GM12878 (cell line): Measurements from ENCODE around the gene ARID3A. TPM values are rescaled to one million over a fixed set of nuclear protein-coding genes. Genes with fewer than 3 reads are reported as not detected.

Experiments used
- ATAC-seq: fragments of 200-7000 bp; cut with Tn5 transposase; 3 replicates; pipeline ENCODE4 v1.9.1; 2020; ENCODE audit warnings: mild to moderate bottlenecking, moderate library complexity
- BruUV-seq: library from RNA; stranded (reverse); fragments of 400-500 nt; replicated peaks from 2 replicates; lab custom pipeline; 2021; lab: Mats Ljungman, UMichigan
- CTCF ChIA-PET: fragments of 300-600 bp; sonication (Branson Sonifier 250); formaldehyde crosslinking; extraction: SDS; loops from one replicate; lab custom pipeline; 2021; ENCODE audit warnings: inconsistent platforms; lab: Yijun Ruan, JAX
- POLR2A ChIA-PET: fragments of 350-600 bp; formaldehyde crosslinking; extraction: SDS; loops from one replicate; lab custom pipeline; 2021; ENCODE audit warnings: inconsistent platforms; lab: Charles Lee
- RAD21 ChIA-PET: fragments of 300-600 bp; sonication (Branson Sonifier 250); formaldehyde crosslinking; loops from one replicate; lab custom pipeline; 2023; ENCODE audit warnings: antibody characterized with exemption; ENCODE audit not compliant: unreplicated experiment; lab: Charles Lee
- SMC1A ChIA-PET: fragments of 300-600 bp; sonication (Branson Sonifier 250); formaldehyde crosslinking; loops from one replicate; lab custom pipeline; 2023; ENCODE audit not compliant: unreplicated experiment, uncharacterized antibody; lab: Charles Lee
- DNase-seq: peaks from one replicate; pipeline ENCODE4 v3.0.0-alpha.2; 2011; ENCODE audit warnings: low read depth, low spot score
- FAIRE-seq: peaks from 3 replicates; lab custom pipeline; 2011; peaks lifted over from hg19 to GRCh38; lab: Jason Lieb, UNC
- H2AFZ ChIP-seq: 2 replicates; pipeline ENCODE4 v1.6.0; 2011; ENCODE audit warnings: low read depth, low read length, control low read depth; ENCODE audit not compliant: control insufficient read depth
- H3K27ac ChIP-seq: 2 replicates; pipeline ENCODE4 v1.5.1; 2011; ENCODE audit warnings: control low read depth; ENCODE audit not compliant: control insufficient read depth, insufficient read depth
- H3K27me3 ChIP-seq, 2 experiments: replicated peaks in 1 of 2; 2 replicates each; pipeline versions ENCODE4 v1.6.0 to v1.6.1; 2011; ENCODE audit warnings: low read length in 1 of 2; ENCODE audit not compliant: control insufficient read depth in 2 of 2, insufficient read depth in 2 of 2
- H3K36me3 ChIP-seq, 2 experiments: 2 replicates each; pipeline ENCODE4 v1.5.1; 2011; ENCODE audit warnings: low read length in 1 of 2; ENCODE audit not compliant: control insufficient read depth in 2 of 2, insufficient read depth in 2 of 2
- H3K4me1 ChIP-seq: 2 replicates; pipeline ENCODE4 v1.6.1; 2011; ENCODE audit warnings: mild to moderate bottlenecking, low read length, moderate library complexity, mixed read lengths; ENCODE audit not compliant: control insufficient read depth, insufficient read depth
- H3K4me2 ChIP-seq: 2 replicates; pipeline ENCODE4 v1.6.0; 2011; ENCODE audit warnings: control low read depth; ENCODE audit not compliant: control insufficient read depth, insufficient read depth
- H3K4me3 ChIP-seq: fragments of 200-600 bp; sonication (generic); 2 replicates; pipeline ENCODE4 v1.5.1; 2016
- H3K79me2 ChIP-seq: 2 replicates; pipeline ENCODE4 v1.6.0; 2011; ENCODE audit warnings: low read length; ENCODE audit not compliant: control insufficient read depth, insufficient read depth
- H3K9ac ChIP-seq: 2 replicates; pipeline ENCODE4 v1.8.0; 2011; ENCODE audit warnings: low read length, control low read depth, mixed read lengths; ENCODE audit not compliant: control insufficient read depth, insufficient read depth
- H3K9me3 ChIP-seq: replicated peaks from 3 replicates; pipeline ENCODE4 v1.5.1; 2011; ENCODE audit warnings: mild to moderate bottlenecking, low read length; ENCODE audit not compliant: control insufficient read depth, insufficient read depth
- H4K20me1 ChIP-seq: 2 replicates; pipeline ENCODE4 v1.6.0; 2011; ENCODE audit not compliant: control insufficient read depth, insufficient read depth
- BCL3 ChIP-seq: IDR thresholded peaks from 2 replicates; pipeline ENCODE4 v1.6.1; 2011; ENCODE audit warnings: borderline replicate concordance, low read depth, mild to moderate bottlenecking, moderate library complexity, low read length; ENCODE audit not compliant: insufficient read depth, poor library complexity, severe bottlenecking
- HDAC6 ChIP-seq: fragments of 200-600 bp; sonication (generic); IDR thresholded peaks from one replicate; pipeline ENCODE4 v1.8.0; 2017; ENCODE audit warnings: antibody characterized with exemption; ENCODE audit not compliant: unreplicated experiment
- LARP7 ChIP-seq: fragments of 450-650 bp; IDR thresholded peaks from 2 replicates; pipeline ENCODE4 v1.6.1; 2017; ENCODE audit warnings: mild to moderate bottlenecking
- PKNOX1 ChIP-seq: fragments of 450-650 bp; IDR thresholded peaks from 2 replicates; pipeline ENCODE4 v1.6.1; 2016; ENCODE audit warnings: mild to moderate bottlenecking
- RCOR1 ChIP-seq: conservative IDR thresholded peaks from 2 replicates; pipeline ENCODE4 v1.6.1; 2012; ENCODE audit warnings: low read depth, low read length, improper control_type of control experiment
- RUNX3 ChIP-seq: IDR thresholded peaks from 2 replicates; pipeline ENCODE4 v1.6.1; 2012; ENCODE audit warnings: low read length, inconsistent platforms
- SIX5 ChIP-seq: IDR thresholded peaks from 2 replicates; pipeline ENCODE4 v1.6.1; 2011; ENCODE audit warnings: mild to moderate bottlenecking, low read depth, low read length, moderate library complexity; ENCODE audit not compliant: severe bottlenecking
- STAT3 ChIP-seq: IDR thresholded peaks from 2 replicates; pipeline ENCODE4 v1.6.1; 2011; ENCODE audit warnings: low read depth, low read length, improper control_type of control experiment
- TAF1 ChIP-seq: IDR thresholded peaks from 2 replicates; pipeline ENCODE4 v1.6.1; 2011; ENCODE audit warnings: mild to moderate bottlenecking, low read depth, low read length, borderline replicate concordance
- ZNF217 ChIP-seq: fragments of 450-650 bp; IDR thresholded peaks from 2 replicates; pipeline ENCODE4 v1.6.1; 2017; ENCODE audit warnings: antibody characterized with exemption, mild to moderate bottlenecking
- WGBS: methylation state at CpG from one replicate; pipeline ENCODE4 v1.1.6; 2016; ENCODE audit warnings: low lambda C conversion rate; ENCODE audit not compliant: insufficient replicate concordance, insufficient coverage; ENCODE audit errors: missing lambda C conversion rate; 5-methylcytosine and 5-hydroxymethylcytosine counted together
- in situ Hi-C: fragments of 300-500 bp; cut with MboI; formaldehyde crosslinking; loops from 9 replicates; pipeline ENCODE4 v1.14.3; 2018; ENCODE audit warnings: mixed read lengths
- intact Hi-C: fragments of 100-400 bp; cut with micrococcal nuclease; formaldehyde crosslinking; loops from one replicate; pipeline ENCODE4 v1.14.2; 2022; ENCODE audit not compliant: unreplicated experiment
- polyA plus RNA-seq, 11 experiments: library from polyadenylated mRNA; depleted of rRNA in 4 of 11; unstranded in 6 of 11; stranded (reverse) in 5 of 11; fragments of >200 nt; fragmentation: Nextera tagmentation in 4 of 11; fragmentation: Illumina TruSeq in 1 of 11; extraction: Ambion mirVana in 4 of 11; extraction: Trizol in 1 of 11; gene quantifications; 1 replicate in 1 of 11; 2 replicates in 10 of 11; pipeline versions ENCODE4 v1.2.1 to v1.2.3, GENCODE V29; 2011 to 2016; ENCODE audit warnings: inconsistent platforms in 2 of 11, missing spikeins in 2 of 11, low read depth in 1 of 11
- total RNA-seq, 4 experiments: library from RNA; depleted of rRNA in 3 of 4; stranded (reverse); fragments of >200 nt in 3 of 4; fragmentation: Illumina TruSeq in 1 of 4; extraction: Trizol in 1 of 4; gene quantifications; 2 replicates each; pipeline versions ENCODE4 v1.2.1 to v1.2.3, GENCODE V29; 2013 to 2021
- TF ChIP-seq, protein P1 (sequence below): IDR thresholded peaks from 2 replicates; pipeline ENCODE4 v1.6.1; 2012; ENCODE audit warnings: improper control_type of control experiment, low read depth, low read length; ENCODE audit not compliant: insufficient replicate concordance

The ARID3A gene
- total and polyA plus RNA-seq, 10 of the 15 experiments (the other 5 are each of a cell fraction or from before 2014, with no cell fraction given), result 0.76 to 70.0 (median 16.7) TPM

- TF ChIP-seq STAT3 (no peak), LARP7 (no peak)
Measured at GRCh38 chr19:999379-999719, 73.5 kb downstream of the ARID3A start (continued).

DNA sequence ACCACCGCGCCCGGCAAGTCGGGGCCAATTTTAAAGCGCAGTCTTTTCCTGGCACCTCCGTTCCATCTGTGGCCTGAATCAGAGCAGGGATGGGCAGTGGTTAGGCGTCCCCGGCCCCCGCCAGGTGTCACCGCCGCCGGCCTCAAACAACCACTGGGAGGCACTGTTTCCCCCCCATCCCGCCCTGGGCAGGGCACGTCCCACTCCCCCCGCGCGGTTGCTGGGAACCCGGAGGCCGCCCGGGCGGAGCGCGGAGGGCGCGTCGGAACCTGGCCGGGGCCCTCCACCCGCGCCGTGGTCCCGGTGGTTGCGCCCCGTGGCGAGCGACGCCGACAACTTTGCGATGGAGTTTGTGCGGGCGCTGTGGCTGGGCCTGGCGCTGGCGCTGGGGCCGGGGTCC lies 74.3 kb downstream of the ARID3A start, which contains the start of gene GRIN3B:
GRIN3B (plus strand) TSS at position 325 of the 400 bp plus-strand sequence; CDS start at position 344, 19 bp downstream.
- ChIA-PET CTCF (interaction anchor here (1.7 kb wide), 1 partner anchor 75 kb away, joined by 4 read pairs; no protein-coding TSS in a partner anchor), RAD21 (interaction anchor here (1.4 kb wide), 1 partner anchor 143 kb away, joined by 4 read pairs; no protein-coding TSS in a partner anchor), POLR2A (interaction anchor here (0.6 to 1.1 kb wide), 2 partner anchors 19 to 77 kb away, joined by 3 to 4 read pairs; no protein-coding TSS in a partner anchor), SMC1A (no interaction called here)
- Histone ChIP-seq H3K4me1 (no peaks in the 10 kb centered on the region; the same call in 1 of the 2 replicates), H3K4me2 (no peak within 1 kb of the TSS), H3K79me2 (no peaks in the 10 kb centered on the region), H3K27me3 (peaks cover 3 to 5% of the 10 kb centered on the region in 2 experiments; a peak in 3 of 4 replicates), H4K20me1 (no peaks in the 10 kb centered on the region), H3K36me3 (no peaks in the 10 kb centered on the region), H3K9ac (no peak within 1 kb of the TSS), H3K9me3 (no peaks in the 10 kb centered on the region), H2AFZ (no peak within 1 kb of the TSS), H3K27ac (no peak within 1 kb of the TSS), H3K4me3 (no peak within 1 kb of the TSS)
- 3% methylated on average over 15 of the region's 43 CpGs for WGBS
- intact Hi-C loops, result loop anchor here (1.0 kb wide), 1 partner anchor 75 kb away; no protein-coding TSS in a partner anchor
- no TSS peak for BruUV-seq
- no peak for DNase-seq
- no peak for FAIRE-seq
- in situ Hi-C loops, result no loop called here
- ATAC-seq, result peak; percentile 65
- TF ChIP-seq RCOR1, result no peak
- TF ChIP-seq, protein P1, sequence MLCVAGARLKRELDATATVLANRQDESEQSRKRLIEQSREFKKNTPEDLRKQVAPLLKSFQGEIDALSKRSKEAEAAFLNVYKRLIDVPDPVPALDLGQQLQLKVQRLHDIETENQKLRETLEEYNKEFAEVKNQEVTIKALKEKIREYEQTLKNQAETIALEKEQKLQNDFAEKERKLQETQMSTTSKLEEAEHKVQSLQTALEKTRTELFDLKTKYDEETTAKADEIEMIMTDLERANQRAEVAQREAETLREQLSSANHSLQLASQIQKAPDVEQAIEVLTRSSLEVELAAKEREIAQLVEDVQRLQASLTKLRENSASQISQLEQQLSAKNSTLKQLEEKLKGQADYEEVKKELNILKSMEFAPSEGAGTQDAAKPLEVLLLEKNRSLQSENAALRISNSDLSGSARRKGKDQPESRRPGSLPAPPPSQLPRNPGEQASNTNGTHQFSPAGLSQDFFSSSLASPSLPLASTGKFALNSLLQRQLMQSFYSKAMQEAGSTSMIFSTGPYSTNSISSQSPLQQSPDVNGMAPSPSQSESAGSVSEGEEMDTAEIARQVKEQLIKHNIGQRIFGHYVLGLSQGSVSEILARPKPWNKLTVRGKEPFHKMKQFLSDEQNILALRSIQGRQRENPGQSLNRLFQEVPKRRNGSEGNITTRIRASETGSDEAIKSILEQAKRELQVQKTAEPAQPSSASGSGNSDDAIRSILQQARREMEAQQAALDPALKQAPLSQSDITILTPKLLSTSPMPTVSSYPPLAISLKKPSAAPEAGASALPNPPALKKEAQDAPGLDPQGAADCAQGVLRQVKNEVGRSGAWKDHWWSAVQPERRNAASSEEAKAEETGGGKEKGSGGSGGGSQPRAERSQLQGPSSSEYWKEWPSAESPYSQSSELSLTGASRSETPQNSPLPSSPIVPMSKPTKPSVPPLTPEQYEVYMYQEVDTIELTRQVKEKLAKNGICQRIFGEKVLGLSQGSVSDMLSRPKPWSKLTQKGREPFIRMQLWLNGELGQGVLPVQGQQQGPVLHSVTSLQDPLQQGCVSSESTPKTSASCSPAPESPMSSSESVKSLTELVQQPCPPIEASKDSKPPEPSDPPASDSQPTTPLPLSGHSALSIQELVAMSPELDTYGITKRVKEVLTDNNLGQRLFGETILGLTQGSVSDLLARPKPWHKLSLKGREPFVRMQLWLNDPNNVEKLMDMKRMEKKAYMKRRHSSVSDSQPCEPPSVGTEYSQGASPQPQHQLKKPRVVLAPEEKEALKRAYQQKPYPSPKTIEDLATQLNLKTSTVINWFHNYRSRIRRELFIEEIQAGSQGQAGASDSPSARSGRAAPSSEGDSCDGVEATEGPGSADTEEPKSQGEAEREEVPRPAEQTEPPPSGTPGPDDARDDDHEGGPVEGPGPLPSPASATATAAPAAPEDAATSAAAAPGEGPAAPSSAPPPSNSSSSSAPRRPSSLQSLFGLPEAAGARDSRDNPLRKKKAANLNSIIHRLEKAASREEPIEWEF, result no peak
- TF ChIP-seq TAF1, result no peak
- no peak for TF ChIP-seq BCL3
- no peak for TF ChIP-seq PKNOX1
- peak; percentile 15; the same call in 1 of the 2 replicates for TF ChIP-seq RUNX3
- TF ChIP-seq HDAC6, result peak; percentile 73
- TF ChIP-seq SIX5, result no peak
- no peak for TF ChIP-seq ZNF217
